CD4-positive, alpha-beta T cell treated with Interleukin-15 for 1 hour (primary cell): Measurements from ENCODE around the gene FCHO2.
"Not testable (repeated sequence)": the region's sequence is repeated elsewhere in the genome, so short reads cannot be mapped to it uniquely, and the experiment has no call there.

Experiments used
- DNase-seq: peaks from one replicate; pipeline ENCODE4 v3.0.0-alpha.2; 2020

The FCHO2 gene

GRCh38 chr5:72955768-72956323, at the start of gene FCHO2:
Gene FCHO2 (plus strand): TSS chr5:72956041. CDS start chr5:72956097, 56 bp downstream.
- peak; percentile 94 for DNase-seq

- DNase-seq = no peak
Observed at GRCh38 chr5:72906806-72907205, 49.0 kb upstream of the FCHO2 start.

- DNase-seq = no peak
Observed at GRCh38 chr5:72908664-72909063, 47.2 kb upstream of the FCHO2 start.

GRCh38 chr5:72917371-72917776, 38.5 kb upstream of the FCHO2 start:
- DNase-seq = no peak

- DNase-seq = no peak
Observed at GRCh38 chr5:72920690-72921502, 34.9 kb upstream of the FCHO2 start.

- no peak for DNase-seq
Observed at GRCh38 chr5:72921886-72922285, 34.0 kb upstream of the FCHO2 start.

- DNase-seq = no peak
Observed at GRCh38 chr5:72922422-72922821, 33.4 kb upstream of the FCHO2 start.

- no peak for DNase-seq
Observed at GRCh38 chr5:72925336-72926010, 30.4 kb upstream of the FCHO2 start.

- DNase-seq = not testable (repeated sequence)
Observed at GRCh38 chr5:72932686-72933085, 23.2 kb upstream of the FCHO2 start.

- not testable (repeated sequence) for DNase-seq
Observed at GRCh38 chr5:72934953-72935725, 20.7 kb upstream of the FCHO2 start.

- no peak for DNase-seq
Observed at GRCh38 chr5:72936893-72937292, 18.9 kb upstream of the FCHO2 start.

- no peak for DNase-seq
Observed at GRCh38 chr5:72937517-72938061, 18.3 kb upstream of the FCHO2 start.

- DNase-seq = no peak
Observed at GRCh38 chr5:72938206-72938605, 17.6 kb upstream of the FCHO2 start.

- no peak for DNase-seq
Observed at GRCh38 chr5:72940082-72940481, 15.8 kb upstream of the FCHO2 start.

- DNase-seq = no peak
Observed at GRCh38 chr5:72943307-72943706, 12.5 kb upstream of the FCHO2 start.

- no peak for DNase-seq
Observed at GRCh38 chr5:72947498-72947897, 8.3 kb upstream of the FCHO2 start.

- DNase-seq = no peak
Observed at GRCh38 chr5:72949481-72949880, 6.4 kb upstream of the FCHO2 start.

- no peak for DNase-seq
Observed at GRCh38 chr5:72951671-72952468, 4.0 kb upstream of the FCHO2 start.

- DNase-seq = no peak
Observed at GRCh38 chr5:72954389-72954788, 1.5 kb upstream of the FCHO2 start.

GRCh38 chr5:72955143-72955767, 586 bp upstream of the FCHO2 start:
- peak; percentile 18 for DNase-seq

- peak; percentile 18 for DNase-seq
Observed at GRCh38 chr5:72956324-72957140, 691 bp downstream of the FCHO2 start.
